ENCODE results near the gene PARD6G.

DNA sequence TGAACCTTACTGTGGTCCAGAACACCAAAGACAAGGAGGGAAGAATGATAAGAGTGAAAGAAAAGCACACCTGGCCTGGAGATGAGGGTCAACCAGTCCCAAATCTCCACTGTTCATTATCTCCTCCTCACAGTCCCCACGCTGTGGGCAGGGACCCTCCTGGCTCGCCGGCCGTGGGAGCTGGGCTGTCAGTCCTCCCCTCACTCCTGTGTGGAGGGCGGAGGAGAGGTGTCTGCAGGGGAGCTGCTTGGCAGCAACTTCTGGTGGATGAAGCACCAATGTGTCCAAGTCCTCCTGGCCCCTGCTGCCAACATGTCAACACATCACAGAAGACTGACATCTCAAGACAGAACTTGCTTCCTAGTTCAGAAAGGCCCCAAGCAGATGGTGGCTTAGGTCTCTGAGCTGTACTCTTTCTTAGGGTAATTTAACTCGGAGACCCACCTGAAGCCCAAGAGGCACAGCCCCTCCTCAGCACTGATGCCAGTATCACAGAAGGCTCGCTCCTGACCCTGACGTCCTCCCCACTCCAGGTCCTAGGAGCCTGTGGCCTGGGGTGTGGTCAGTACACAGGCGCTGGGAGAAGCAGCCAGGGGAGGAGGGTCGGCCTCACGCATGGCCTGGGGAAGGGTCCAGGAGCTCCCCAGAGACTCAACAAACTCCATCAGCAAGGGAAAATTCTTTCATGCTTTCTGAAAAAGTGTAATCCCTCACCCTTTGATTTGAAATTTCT, 54.5 kb downstream of the PARD6G start:
- TF ChIP-seq, protein P1, sequence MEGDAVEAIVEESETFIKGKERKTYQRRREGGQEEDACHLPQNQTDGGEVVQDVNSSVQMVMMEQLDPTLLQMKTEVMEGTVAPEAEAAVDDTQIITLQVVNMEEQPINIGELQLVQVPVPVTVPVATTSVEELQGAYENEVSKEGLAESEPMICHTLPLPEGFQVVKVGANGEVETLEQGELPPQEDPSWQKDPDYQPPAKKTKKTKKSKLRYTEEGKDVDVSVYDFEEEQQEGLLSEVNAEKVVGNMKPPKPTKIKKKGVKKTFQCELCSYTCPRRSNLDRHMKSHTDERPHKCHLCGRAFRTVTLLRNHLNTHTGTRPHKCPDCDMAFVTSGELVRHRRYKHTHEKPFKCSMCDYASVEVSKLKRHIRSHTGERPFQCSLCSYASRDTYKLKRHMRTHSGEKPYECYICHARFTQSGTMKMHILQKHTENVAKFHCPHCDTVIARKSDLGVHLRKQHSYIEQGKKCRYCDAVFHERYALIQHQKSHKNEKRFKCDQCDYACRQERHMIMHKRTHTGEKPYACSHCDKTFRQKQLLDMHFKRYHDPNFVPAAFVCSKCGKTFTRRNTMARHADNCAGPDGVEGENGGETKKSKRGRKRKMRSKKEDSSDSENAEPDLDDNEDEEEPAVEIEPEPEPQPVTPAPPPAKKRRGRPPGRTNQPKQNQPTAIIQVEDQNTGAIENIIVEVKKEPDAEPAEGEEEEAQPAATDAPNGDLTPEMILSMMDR (conservative IDR thresholded peaks at IDR 0.05) = no peak
- no peak for TF ChIP-seq ZFX (IDR thresholded peaks at IDR 0.05)
